ENCODE results near the gene AP3B2. TPM values are rescaled to one million over a fixed set of nuclear protein-coding genes. Genes with fewer than 3 reads are reported as not detected.

The AP3B2 gene
- total and polyA plus RNA-seq, 2 experiments from 2014 or later: 1.4 to 3.0 TPM

- Histone ChIP-seq H3K27ac (no peak overlapping the region), H3K27me3 (peaks cover 64% of the 10 kb centered on the region), H3K36me3 (no peaks in the 10 kb centered on the region), H3K4me1 (ENCODE audit: low read depth) (no peaks in the 10 kb centered on the region), H3K9me3 (ENCODE audit: low read depth) (no peaks in the 10 kb centered on the region), H3K4me3 (no peak overlapping the region)
- DNase-seq (ENCODE audit: low read depth in 1 of 2, low spot score in 1 of 2): no peak
- TF ChIP-seq CTCF (IDR thresholded peaks at IDR 0.05; ENCODE audit: low read depth, low read length): no peak
Measured at GRCh38 chr15:82653483-82654168, 56.0 kb downstream of the AP3B2 start.

GRCh38 chr15:82651708-82652107 is 58.0 kb downstream of the AP3B2 start:
- no peak for TF ChIP-seq CTCF (IDR thresholded peaks at IDR 0.05; ENCODE audit: low read depth, low read length)
- no peak overlapping the region for H3K27ac ChIP-seq
- H3K36me3 ChIP-seq: no peaks in the 10 kb centered on the region
- H3K4me1 ChIP-seq (ENCODE audit: low read depth): peaks cover 6% of the 10 kb centered on the region
- DNase-seq (ENCODE audit: low read depth in 1 of 2, low spot score in 1 of 2): no peak
- peaks cover 77% of the 10 kb centered on the region for H3K27me3 ChIP-seq
- H3K9me3 ChIP-seq (ENCODE audit: low read depth): no peaks in the 10 kb centered on the region
- no peak overlapping the region for H3K4me3 ChIP-seq

GRCh38 chr15:82650046-82650670 is 59.5 kb downstream of the AP3B2 start:
- no peak overlapping the region for H3K4me3 ChIP-seq
- H3K36me3 ChIP-seq: no peaks in the 10 kb centered on the region
- H3K27ac ChIP-seq: no peak overlapping the region
- no peak for TF ChIP-seq CTCF (IDR thresholded peaks at IDR 0.05; ENCODE audit: low read depth, low read length)
- peaks cover 92% of the 10 kb centered on the region for H3K27me3 ChIP-seq
- DNase-seq (ENCODE audit: low read depth in 1 of 2, low spot score in 1 of 2): no peak
- H3K9me3 ChIP-seq (ENCODE audit: low read depth): no peaks in the 10 kb centered on the region
- peaks cover 6% of the 10 kb centered on the region for H3K4me1 ChIP-seq (ENCODE audit: low read depth)

- DNase-seq (ENCODE audit: low read depth in 1 of 2, low spot score in 1 of 2): no peak
- peaks cover 97% of the 10 kb centered on the region for H3K27me3 ChIP-seq
Measured at GRCh38 chr15:82649226-82649999, 60.3 kb downstream of the AP3B2 start.

More at GRCh38 chr15:82649226-82649999, 60.3 kb downstream of the AP3B2 start:
- Histone ChIP-seq H3K9me3 (ENCODE audit: low read depth) (no peaks in the 10 kb centered on the region), H3K4me3 (no peak overlapping the region), H3K36me3 (no peaks in the 10 kb centered on the region), H3K4me1 (ENCODE audit: low read depth) (peaks cover 6% of the 10 kb centered on the region), H3K27ac (no peak overlapping the region)
- no peak for TF ChIP-seq CTCF (IDR thresholded peaks at IDR 0.05; ENCODE audit: low read depth, low read length)
